Liver (tissue), 3 donors: ENCODE data around the gene FNDC10.

Experiments used
- EGR1 ChIP-seq, 2 donors: IDR thresholded peaks; 2 replicates each; pipeline ENCODE4 v1.6.1; 2016 to 2018; ENCODE audit warnings: antibody characterized with exemption in 2 of 2, low read depth in 2 of 2
- GABPA ChIP-seq, 2 donors: IDR thresholded peaks in 1 of 2; conservative IDR thresholded peaks in 1 of 2; 2 replicates each; pipeline ENCODE4 v1.6.1; 2016; ENCODE audit warnings: antibody characterized with exemption in 2 of 2, mild to moderate bottlenecking in 1 of 2, moderate library complexity in 1 of 2
- JUND ChIP-seq, 2 donors: IDR thresholded peaks; 2 replicates each; pipeline ENCODE4 v1.6.1; 2016; ENCODE audit warnings: antibody characterized with exemption in 2 of 2
- REST ChIP-seq: IDR thresholded peaks from 2 replicates; pipeline ENCODE4 v1.6.1; 2016; ENCODE audit warnings: antibody characterized with exemption, mild to moderate bottlenecking
- SP1 ChIP-seq: IDR thresholded peaks from 2 replicates; pipeline ENCODE4 v1.6.1; 2018; ENCODE audit warnings: antibody characterized with exemption, mild to moderate bottlenecking
- TAF1 ChIP-seq: conservative IDR thresholded peaks from 2 replicates; pipeline ENCODE4 v1.6.1; 2016; ENCODE audit warnings: antibody characterized with exemption, mild to moderate bottlenecking
- YY1 ChIP-seq: IDR thresholded peaks from 2 replicates; pipeline ENCODE4 v1.6.1; 2016; ENCODE audit warnings: antibody characterized with exemption, mild to moderate bottlenecking
- ZBTB33 ChIP-seq: IDR thresholded peaks from 2 replicates; pipeline ENCODE4 v1.6.1; 2016; ENCODE audit warnings: antibody characterized with exemption
- TF ChIP-seq, protein P1 (sequence below): fragments of 150-350 bp; IDR thresholded peaks from 2 replicates; pipeline ENCODE4 v1.5.1; 2017; ENCODE audit warnings: improper control_type of control experiment, low read depth, low read length; ENCODE audit not compliant: missing input control
- TF ChIP-seq, protein P2 (sequence below): IDR thresholded peaks from 2 replicates; pipeline ENCODE4 v1.6.1; 2016; ENCODE audit warnings: antibody characterized with exemption
- donor health status: healthy.
- donor health status: healthy.

GRCh38 chr1:1625824-1626206, 25.9 kb upstream of the FNDC10 start:
- TF ChIP-seq REST = no peak
- TF ChIP-seq, protein P1, sequence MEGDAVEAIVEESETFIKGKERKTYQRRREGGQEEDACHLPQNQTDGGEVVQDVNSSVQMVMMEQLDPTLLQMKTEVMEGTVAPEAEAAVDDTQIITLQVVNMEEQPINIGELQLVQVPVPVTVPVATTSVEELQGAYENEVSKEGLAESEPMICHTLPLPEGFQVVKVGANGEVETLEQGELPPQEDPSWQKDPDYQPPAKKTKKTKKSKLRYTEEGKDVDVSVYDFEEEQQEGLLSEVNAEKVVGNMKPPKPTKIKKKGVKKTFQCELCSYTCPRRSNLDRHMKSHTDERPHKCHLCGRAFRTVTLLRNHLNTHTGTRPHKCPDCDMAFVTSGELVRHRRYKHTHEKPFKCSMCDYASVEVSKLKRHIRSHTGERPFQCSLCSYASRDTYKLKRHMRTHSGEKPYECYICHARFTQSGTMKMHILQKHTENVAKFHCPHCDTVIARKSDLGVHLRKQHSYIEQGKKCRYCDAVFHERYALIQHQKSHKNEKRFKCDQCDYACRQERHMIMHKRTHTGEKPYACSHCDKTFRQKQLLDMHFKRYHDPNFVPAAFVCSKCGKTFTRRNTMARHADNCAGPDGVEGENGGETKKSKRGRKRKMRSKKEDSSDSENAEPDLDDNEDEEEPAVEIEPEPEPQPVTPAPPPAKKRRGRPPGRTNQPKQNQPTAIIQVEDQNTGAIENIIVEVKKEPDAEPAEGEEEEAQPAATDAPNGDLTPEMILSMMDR = no peak
- no peak for TF ChIP-seq YY1
- TF ChIP-seq, protein P2, sequence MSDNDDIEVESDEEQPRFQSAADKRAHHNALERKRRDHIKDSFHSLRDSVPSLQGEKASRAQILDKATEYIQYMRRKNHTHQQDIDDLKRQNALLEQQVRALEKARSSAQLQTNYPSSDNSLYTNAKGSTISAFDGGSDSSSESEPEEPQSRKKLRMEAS = no peak
- no peak for TF ChIP-seq ZBTB33
- TF ChIP-seq SP1 = no peak
- TF ChIP-seq JUND (IDR thresholded peaks at IDR 0.05) = no peak
- no peak for TF ChIP-seq GABPA (IDR thresholded peaks at IDR 0.05 in 1 of 2, conservative IDR thresholded peaks at IDR 0.05 in 1 of 2)
- no peak for TF ChIP-seq TAF1
- no peak for TF ChIP-seq EGR1 (IDR thresholded peaks at IDR 0.05; ENCODE audit: low read depth in 2 of 2)
